Measurements from ENCODE around the gene TYR.

TYR gene

DNA sequence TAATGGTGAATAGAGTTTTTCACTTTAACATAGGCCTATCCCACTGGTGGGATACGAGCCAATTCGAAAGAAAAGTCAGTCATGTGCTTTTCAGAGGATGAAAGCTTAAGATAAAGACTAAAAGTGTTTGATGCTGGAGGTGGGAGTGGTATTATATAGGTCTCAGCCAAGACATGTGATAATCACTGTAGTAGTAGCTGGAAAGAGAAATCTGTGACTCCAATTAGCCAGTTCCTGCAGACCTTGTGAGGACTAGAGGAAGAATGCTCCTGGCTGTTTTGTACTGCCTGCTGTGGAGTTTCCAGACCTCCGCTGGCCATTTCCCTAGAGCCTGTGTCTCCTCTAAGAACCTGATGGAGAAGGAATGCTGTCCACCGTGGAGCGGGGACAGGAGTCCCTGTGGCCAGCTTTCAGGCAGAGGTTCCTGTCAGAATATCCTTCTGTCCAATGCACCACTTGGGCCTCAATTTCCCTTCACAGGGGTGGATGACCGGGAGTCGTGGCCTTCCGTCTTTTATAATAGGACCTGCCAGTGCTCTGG lies at the start of gene TYR:
TYR (plus strand) TSS at position 185 of the 541 bp plus-strand sequence; CDS start at position 264, 79 bp downstream.
- H3K4me3 ChIP-seq (replicated peaks; ENCODE audit: low read depth, low read length), result no peak within 1 kb of the TSS
- no peaks in the 10 kb centered on the region for H3K27me3 ChIP-seq (replicated peaks; ENCODE audit: control insufficient read depth, insufficient read depth, low read length)
- TF ChIP-seq, protein P1, sequence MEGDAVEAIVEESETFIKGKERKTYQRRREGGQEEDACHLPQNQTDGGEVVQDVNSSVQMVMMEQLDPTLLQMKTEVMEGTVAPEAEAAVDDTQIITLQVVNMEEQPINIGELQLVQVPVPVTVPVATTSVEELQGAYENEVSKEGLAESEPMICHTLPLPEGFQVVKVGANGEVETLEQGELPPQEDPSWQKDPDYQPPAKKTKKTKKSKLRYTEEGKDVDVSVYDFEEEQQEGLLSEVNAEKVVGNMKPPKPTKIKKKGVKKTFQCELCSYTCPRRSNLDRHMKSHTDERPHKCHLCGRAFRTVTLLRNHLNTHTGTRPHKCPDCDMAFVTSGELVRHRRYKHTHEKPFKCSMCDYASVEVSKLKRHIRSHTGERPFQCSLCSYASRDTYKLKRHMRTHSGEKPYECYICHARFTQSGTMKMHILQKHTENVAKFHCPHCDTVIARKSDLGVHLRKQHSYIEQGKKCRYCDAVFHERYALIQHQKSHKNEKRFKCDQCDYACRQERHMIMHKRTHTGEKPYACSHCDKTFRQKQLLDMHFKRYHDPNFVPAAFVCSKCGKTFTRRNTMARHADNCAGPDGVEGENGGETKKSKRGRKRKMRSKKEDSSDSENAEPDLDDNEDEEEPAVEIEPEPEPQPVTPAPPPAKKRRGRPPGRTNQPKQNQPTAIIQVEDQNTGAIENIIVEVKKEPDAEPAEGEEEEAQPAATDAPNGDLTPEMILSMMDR (IDR thresholded peaks at IDR 0.05; ENCODE audit: insufficient read depth, low read length, poor library complexity, severe bottlenecking), result no peak
- no peaks in the 10 kb centered on the region for H3K36me3 ChIP-seq (ENCODE audit: control insufficient read depth, insufficient read depth, low read length)
- DNase-seq (ENCODE audit: extremely low read depth, insufficient read length), result no peak

DNA sequence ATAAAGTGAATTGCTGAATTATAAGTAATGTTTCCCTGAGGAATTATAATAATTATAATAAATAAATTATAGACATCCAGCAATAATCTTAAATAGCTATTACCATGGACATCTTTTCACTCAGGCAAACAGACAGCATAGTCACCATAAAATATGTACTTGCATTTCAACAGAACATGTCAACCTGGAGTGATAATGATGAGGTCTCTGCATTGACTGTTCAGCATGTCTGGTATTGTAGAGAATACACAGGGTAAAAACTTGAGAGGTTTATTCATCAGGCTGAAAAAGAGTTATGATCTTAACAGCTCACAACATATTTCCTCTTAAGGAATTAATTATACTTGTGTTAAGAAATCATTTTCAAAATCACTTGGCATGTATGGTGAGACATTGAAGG lies 41.1 kb upstream of the TYR start:
- Histone ChIP-seq H3K36me3 (ENCODE audit: control insufficient read depth, insufficient read depth, low read length) (no peaks in the 10 kb centered on the region), H3K27me3 (replicated peaks; ENCODE audit: control insufficient read depth, insufficient read depth, low read length) (no peaks in the 10 kb centered on the region), H3K4me3 (replicated peaks; ENCODE audit: low read depth, low read length) (no peak overlapping the region)
- TF ChIP-seq, protein P1 (IDR thresholded peaks at IDR 0.05; ENCODE audit: insufficient read depth, low read length, poor library complexity, severe bottlenecking), result no peak
- DNase-seq (ENCODE audit: extremely low read depth, insufficient read length), result no peak

DNA sequence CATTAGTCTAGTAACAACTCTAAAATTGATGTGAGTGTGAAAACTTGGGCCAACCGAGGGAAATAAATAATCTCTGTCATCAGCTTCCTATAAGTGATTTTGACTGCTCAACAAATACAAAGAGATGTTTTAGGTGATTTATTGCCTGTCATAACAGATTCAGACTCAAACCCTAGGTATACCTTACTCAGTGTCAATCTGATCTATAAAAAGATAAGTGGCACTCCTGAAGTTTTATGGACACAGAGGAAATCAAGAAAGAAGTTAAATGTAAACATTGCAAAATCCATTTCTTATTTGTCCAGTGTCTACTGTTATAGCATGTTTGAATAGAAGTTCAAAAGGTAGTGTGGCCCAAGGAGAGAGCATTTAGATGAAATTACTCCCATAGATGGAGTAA lies 30.4 kb upstream of the TYR start:
- Histone ChIP-seq H3K36me3 (ENCODE audit: control insufficient read depth, insufficient read depth, low read length) (no peaks in the 10 kb centered on the region), H3K27me3 (replicated peaks; ENCODE audit: control insufficient read depth, insufficient read depth, low read length) (no peaks in the 10 kb centered on the region), H3K4me3 (replicated peaks; ENCODE audit: low read depth, low read length) (no peak overlapping the region)
- TF ChIP-seq, protein P1 (IDR thresholded peaks at IDR 0.05; ENCODE audit: insufficient read depth, low read length, poor library complexity, severe bottlenecking), result no peak
- DNase-seq (ENCODE audit: extremely low read depth, insufficient read length), result no peak

DNA sequence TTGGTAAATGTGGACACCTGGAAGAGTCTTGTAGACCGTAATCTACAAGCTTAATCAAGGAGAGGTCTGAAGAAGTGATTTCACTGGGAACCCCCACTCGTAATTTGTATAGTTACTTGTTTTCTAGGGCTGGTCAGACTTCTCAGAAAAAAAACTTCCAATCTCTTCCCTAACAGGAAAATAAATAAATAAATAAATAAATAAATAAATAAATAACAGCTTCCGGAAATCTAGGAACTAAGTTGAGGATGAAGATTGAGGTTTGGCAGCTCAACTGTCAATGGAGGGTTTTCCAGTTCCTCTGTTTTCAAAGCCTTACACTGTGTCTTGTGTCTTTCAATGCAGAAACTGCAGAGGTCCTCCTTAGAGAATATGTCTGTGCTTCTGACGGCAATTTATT lies 17.7 kb upstream of the TYR start:
- TF ChIP-seq, protein P1 (IDR thresholded peaks at IDR 0.05; ENCODE audit: insufficient read depth, low read length, poor library complexity, severe bottlenecking), result no peak
- H3K4me3 ChIP-seq (replicated peaks; ENCODE audit: low read depth, low read length), result no peak overlapping the region
- DNase-seq (ENCODE audit: extremely low read depth, insufficient read length), result no peak
- H3K27me3 ChIP-seq (replicated peaks; ENCODE audit: control insufficient read depth, insufficient read depth, low read length), result no peaks in the 10 kb centered on the region
- no peaks in the 10 kb centered on the region for H3K36me3 ChIP-seq (ENCODE audit: control insufficient read depth, insufficient read depth, low read length)

DNA sequence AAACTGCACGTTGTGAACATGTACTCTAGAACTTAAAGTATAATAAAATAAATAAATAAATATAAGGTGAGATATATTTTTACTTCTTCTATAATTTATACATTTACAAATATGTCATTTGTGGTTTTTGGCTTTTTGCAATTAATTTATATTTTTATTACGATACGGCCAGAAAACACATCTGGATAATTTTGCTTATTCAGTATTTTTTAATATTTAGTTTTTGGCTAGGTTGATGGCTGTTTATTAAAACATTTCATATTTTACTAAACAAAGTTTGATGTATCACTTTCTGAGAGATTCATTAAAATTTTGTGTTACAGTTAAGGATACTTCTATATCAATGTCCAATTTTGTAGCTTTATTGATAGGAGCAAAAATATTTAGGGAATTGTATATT lies 15.7 kb upstream of the TYR start:
- TF ChIP-seq, protein P1 (IDR thresholded peaks at IDR 0.05; ENCODE audit: insufficient read depth, low read length, poor library complexity, severe bottlenecking), result no peak
- no peak overlapping the region for H3K4me3 ChIP-seq (replicated peaks; ENCODE audit: low read depth, low read length)
- no peaks in the 10 kb centered on the region for H3K36me3 ChIP-seq (ENCODE audit: control insufficient read depth, insufficient read depth, low read length)
- no peaks in the 10 kb centered on the region for H3K27me3 ChIP-seq (replicated peaks; ENCODE audit: control insufficient read depth, insufficient read depth, low read length)
- no peak for DNase-seq (ENCODE audit: extremely low read depth, insufficient read length)

DNA sequence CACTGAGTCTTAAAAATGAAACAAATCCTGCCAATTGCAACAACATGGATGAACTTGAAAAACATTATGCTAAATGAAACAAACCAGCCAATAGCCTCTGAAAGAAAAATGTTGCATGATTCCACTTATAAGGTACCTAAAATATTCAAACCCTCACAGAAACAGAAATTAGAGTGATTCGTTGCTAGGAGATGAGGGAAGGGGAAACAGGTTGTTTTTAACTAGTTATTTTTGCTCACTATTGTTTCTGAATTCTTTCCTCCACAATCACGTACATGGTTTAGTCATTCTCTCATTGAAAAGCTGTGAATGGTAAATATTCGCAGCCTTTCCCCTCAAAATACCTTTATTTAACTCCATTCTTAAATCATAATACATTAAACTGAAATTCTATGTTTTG lies 14.0 kb upstream of the TYR start:
- H3K27me3 ChIP-seq (replicated peaks; ENCODE audit: control insufficient read depth, insufficient read depth, low read length), result no peaks in the 10 kb centered on the region
- no peak for DNase-seq (ENCODE audit: extremely low read depth, insufficient read length)
- H3K4me3 ChIP-seq (replicated peaks; ENCODE audit: low read depth, low read length), result no peak overlapping the region
- no peaks in the 10 kb centered on the region for H3K36me3 ChIP-seq (ENCODE audit: control insufficient read depth, insufficient read depth, low read length)
- TF ChIP-seq, protein P1 (IDR thresholded peaks at IDR 0.05; ENCODE audit: insufficient read depth, low read length, poor library complexity, severe bottlenecking), result no peak

Data from GM06990 (cell line).